PC-9 (cell line): ENCODE data around the gene IER2. TPM values are rescaled to one million over a fixed set of nuclear protein-coding genes. Genes with fewer than 3 reads are reported as not detected.

Experiments
- BruUV-seq: library from RNA; stranded (reverse); fragments of 400-500 nt; replicated peaks from 2 replicates; lab custom pipeline; 2021; lab: Mats Ljungman, UMichigan
- CTCF ChIA-PET: fragments of 300-600 bp; sonication (Branson Sonifier 250); formaldehyde crosslinking; loops from one replicate; lab custom pipeline; 2022; ENCODE audit warnings: antibody characterized with exemption; lab: Charles Lee
- POLR2A ChIA-PET: fragments of 300-600 bp; sonication (Branson Sonifier 250); formaldehyde crosslinking; loops from one replicate; lab custom pipeline; 2022; ENCODE audit warnings: antibody characterized with exemption; ENCODE audit not compliant: unreplicated experiment; lab: Charles Lee
- DNase-seq, 2 experiments: peaks; one replicate each; pipeline versions ENCODE4 v3.0.0 to v3.0.0-alpha.2; 2015 to 2022; ENCODE audit warnings: mixed read lengths in 1 of 2
- H2AFZ ChIP-seq: fragments of 200-600 bp; sonication (generic); 2 replicates; pipeline ENCODE4 v1.8.1; 2017; ENCODE audit warnings: antibody characterized with exemption
- H3F3A ChIP-seq: fragments of 200-600 bp; sonication (generic); 2 replicates; pipeline ENCODE4 v1.8.1; 2017; ENCODE audit warnings: antibody characterized with exemption, mild to moderate bottlenecking, low read depth; ENCODE audit not compliant: insufficient read depth
- H3K27ac ChIP-seq: fragments of 200-600 bp; sonication (generic); 2 replicates; pipeline ENCODE4 v1.6.1; 2016; ENCODE audit warnings: mixed run types
- H3K27me3 ChIP-seq: fragments of 200-600 bp; sonication (generic); 2 replicates; pipeline ENCODE4 v1.6.1; 2016; ENCODE audit warnings: low read depth, mixed run types; ENCODE audit not compliant: insufficient read depth
- H3K36me3 ChIP-seq: fragments of 200-600 bp; sonication (generic); 2 replicates; pipeline ENCODE4 v1.6.1; 2016; ENCODE audit warnings: low read depth, mixed run types
- H3K4me1 ChIP-seq: fragments of 200-600 bp; sonication (generic); replicated peaks from 2 replicates; pipeline ENCODE4 v1.6.1; 2016; ENCODE audit warnings: mixed run types; ENCODE audit not compliant: insufficient read depth
- H3K4me2 ChIP-seq: fragments of 200-600 bp; sonication (generic); 2 replicates; pipeline ENCODE4 v1.6.1; 2017; ENCODE audit warnings: mixed run types
- H3K4me3 ChIP-seq: fragments of 200-600 bp; sonication (generic); 2 replicates; pipeline ENCODE4 v1.6.1; 2016; ENCODE audit warnings: mixed run types
- H3K79me2 ChIP-seq: fragments of 200-600 bp; sonication (generic); 2 replicates; pipeline ENCODE4 v1.6.1; 2017; ENCODE audit warnings: low read depth, mixed run types
- H3K9me2 ChIP-seq: fragments of 200-600 bp; sonication (generic); 2 replicates; pipeline ENCODE4 v1.8.1; 2017; ENCODE audit warnings: mild to moderate bottlenecking; ENCODE audit not compliant: insufficient read depth
- H3K9me3 ChIP-seq: fragments of 200-600 bp; sonication (generic); 2 replicates; pipeline ENCODE4 v1.8.1; 2016; ENCODE audit warnings: low read depth; ENCODE audit not compliant: insufficient read depth
- H4K20me1 ChIP-seq: fragments of 200-600 bp; sonication (generic); 2 replicates; pipeline ENCODE4 v1.8.1; 2017; ENCODE audit not compliant: insufficient read depth
- CTCF ChIP-seq: fragments of 200-600 bp; sonication (generic); conservative IDR thresholded peaks from 2 replicates; pipeline ENCODE4 v1.6.1; 2017; ENCODE audit warnings: mixed run types, antibody characterized with exemption, mild to moderate bottlenecking, moderate library complexity
- EZH2 ChIP-seq: fragments of 200-600 bp; sonication (generic); IDR thresholded peaks from 2 replicates; pipeline ENCODE4 v1.8.0; 2017; ENCODE audit warnings: antibody characterized with exemption, low read depth
- intact Hi-C: fragments of 100-400 bp; cut with micrococcal nuclease; formaldehyde crosslinking; loops from one replicate; pipeline ENCODE4 v1.10.0; 2022; ENCODE audit not compliant: unreplicated experiment
- total RNA-seq: library from RNA; stranded (reverse); gene quantifications from 2 replicates; pipeline ENCODE4 v1.2.3, GENCODE V29; 2021

IER2 gene
- total RNA-seq, 1 experiment from 2014 or later: 72.7 TPM

- no TSS peak for BruUV-seq
- peak overlapping the region; percentile 86 for H3K4me3 ChIP-seq
- H3K4me1 ChIP-seq: peaks cover 29% of the 10 kb centered on the region
- TF ChIP-seq EZH2: no peak
- no peak for TF ChIP-seq CTCF
- H3K36me3 ChIP-seq: peaks cover 24% of the 10 kb centered on the region; the same call in 1 of the 2 replicates
- peak overlapping the region; percentile 78 for H3K4me2 ChIP-seq
- H2AFZ ChIP-seq: peak overlapping the region; percentile 76
- no peaks in the 10 kb centered on the region for H3K27me3 ChIP-seq
- ChIA-PET POLR2A (interaction anchor here (0.5 to 0.6 kb wide), 2 partner anchors 35 to 328 kb away, joined by 3 to 4 read pairs; no protein-coding TSS in a partner anchor), CTCF (interaction anchor here (0.7 kb wide), 1 partner anchor 151 kb away, joined by 5 read pairs; no protein-coding TSS in a partner anchor)
- H3K27ac ChIP-seq: peak overlapping the region; percentile 77
- H3K9me3 ChIP-seq: no peaks in the 10 kb centered on the region
- H3K9me2 ChIP-seq: no peaks in the 10 kb centered on the region
- H3F3A ChIP-seq: peaks cover 23% of the 10 kb centered on the region; the same call in 1 of the 2 replicates
- intact Hi-C loops: loop anchor here (10.0 kb wide), 1 partner anchor 148 kb away; no protein-coding TSS in a partner anchor
- DNase-seq: peak in 1 of 2 experiments; percentile 46
- peaks cover 34% of the 10 kb centered on the region for H4K20me1 ChIP-seq
- peaks cover 77% of the 10 kb centered on the region for H3K79me2 ChIP-seq
Observed at GRCh38 chr19:13117176-13117771, 32.9 kb upstream of the IER2 start.

- POLR2A ChIA-PET: interaction anchor here (0.5 to 0.6 kb wide), 3 partner anchors 29 to 329 kb away, joined by 3 to 8 read pairs (median 4); no protein-coding TSS in a partner anchor
- Histone ChIP-seq H3K36me3 (peaks cover 24% of the 10 kb centered on the region; the same call in 1 of the 2 replicates), H2AFZ (peak within 1 kb of the TSS; percentile 76), H4K20me1 (peaks cover 40% of the 10 kb centered on the region), H3K27ac (peak within 1 kb of the TSS; percentile 77), H3K4me1 (peaks cover 29% of the 10 kb centered on the region), H3K79me2 (peaks cover 83% of the 10 kb centered on the region), H3K9me3 (no peaks in the 10 kb centered on the region), H3K4me3 (peak within 1 kb of the TSS; percentile 99), H3K27me3 (no peaks in the 10 kb centered on the region), H3F3A (peaks cover 23% of the 10 kb centered on the region; the same call in 1 of the 2 replicates), H3K4me2 (peak within 1 kb of the TSS; percentile 83), H3K9me2 (no peaks in the 10 kb centered on the region)
- CTCF ChIA-PET: interaction anchor here (0.5 to 0.7 kb wide), 2 partner anchors 62 to 151 kb away, joined by 3 to 5 read pairs; no protein-coding TSS in a partner anchor
- intact Hi-C loops: loop anchor here (1.0 to 10.0 kb wide), 2 partner anchors 33 to 147 kb away; no protein-coding TSS in a partner anchor
- peak; percentile 72 to 92 for DNase-seq
- TF ChIP-seq CTCF (no peak), EZH2 (no peak)
- BruUV-seq: no TSS peak
Observed at GRCh38 chr19:13117772-13118423, 32.3 kb upstream of the IER2 start, which contains the start of gene NACC1. TSS of gene NACC1 (plus strand) at chr19:13118264. CDS start at chr19:13135208, 16,944 bp downstream.
